Superior temporal gyrus (tissue), 1 donor: Measurements from ENCODE around the gene ITPRIPL2.

Experiments
- DNase-seq: peaks from one replicate; pipeline ENCODE4 v3.0.0-alpha.2; 2016; ENCODE audit errors: extremely low spot score

ITPRIPL2 gene

GRCh38 chr16:19142939-19143598, 29.3 kb downstream of the ITPRIPL2 start:
- no peak for DNase-seq

DNA sequence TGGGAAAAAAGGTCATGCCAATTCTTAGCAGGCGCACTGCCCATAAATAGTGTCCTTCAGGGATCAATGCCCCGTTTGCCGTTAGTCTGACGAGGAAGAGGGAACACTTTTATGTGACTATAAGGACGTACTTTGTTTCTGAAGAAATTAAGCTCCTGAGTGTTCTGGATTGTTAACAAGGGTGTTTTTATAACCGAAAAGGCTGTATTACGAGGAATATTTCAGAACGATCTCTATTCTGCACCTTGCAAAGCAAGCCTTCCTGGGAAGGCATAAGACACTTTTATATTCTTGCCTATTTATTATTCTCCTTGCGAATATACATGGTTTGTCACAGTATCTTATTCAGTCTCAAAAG, 29.8 kb downstream of the ITPRIPL2 start:
- DNase-seq: no peak

GRCh38 chr16:19145010-19145409, 31.2 kb downstream of the ITPRIPL2 start:
- DNase-seq: no peak

DNA sequence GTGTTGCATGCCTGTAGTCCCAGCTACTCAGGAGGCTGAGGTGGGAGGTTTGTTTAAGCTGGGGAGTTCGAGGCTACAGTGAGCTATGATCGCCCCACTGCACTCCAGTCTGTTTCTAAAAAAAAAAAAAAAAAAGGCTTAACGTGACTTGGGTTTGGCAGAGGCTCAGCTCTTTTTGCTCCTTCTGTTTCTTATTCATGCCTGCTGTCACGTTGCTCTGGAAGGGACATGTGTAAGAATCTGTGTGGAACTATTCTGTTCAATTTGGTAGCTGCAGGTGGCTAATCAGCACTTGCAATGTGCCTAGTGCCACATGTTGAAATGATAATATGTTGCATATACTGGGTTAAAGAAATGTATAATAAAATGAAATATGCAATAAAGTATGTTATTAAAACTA, 33.4 kb downstream of the ITPRIPL2 start:
- DNase-seq: no peak

DNA sequence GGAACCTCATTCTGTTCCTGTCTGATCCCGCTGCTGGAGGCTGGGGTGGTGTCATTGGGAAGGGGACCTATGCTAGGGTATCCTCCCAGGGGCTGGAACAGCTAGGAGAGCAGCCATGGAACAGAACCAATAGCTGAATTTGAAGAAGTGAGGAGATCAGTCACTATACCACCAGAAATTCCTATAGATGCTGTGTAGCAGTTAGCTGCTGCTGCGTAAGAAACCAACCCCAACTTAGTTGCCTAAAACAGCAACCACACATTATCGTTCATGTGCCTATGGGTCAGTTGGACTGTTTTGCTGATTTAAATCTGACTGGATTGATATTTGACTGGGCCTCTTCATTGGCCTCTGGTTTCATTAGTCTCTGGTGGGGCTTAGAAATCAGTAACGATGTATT, 33.9 kb downstream of the ITPRIPL2 start:
- DNase-seq: no peak

- DNase-seq: no peak
These were observed 34.4 kb downstream of the ITPRIPL2 start for GRCh38 chr16:19148189-19148588.

DNA sequence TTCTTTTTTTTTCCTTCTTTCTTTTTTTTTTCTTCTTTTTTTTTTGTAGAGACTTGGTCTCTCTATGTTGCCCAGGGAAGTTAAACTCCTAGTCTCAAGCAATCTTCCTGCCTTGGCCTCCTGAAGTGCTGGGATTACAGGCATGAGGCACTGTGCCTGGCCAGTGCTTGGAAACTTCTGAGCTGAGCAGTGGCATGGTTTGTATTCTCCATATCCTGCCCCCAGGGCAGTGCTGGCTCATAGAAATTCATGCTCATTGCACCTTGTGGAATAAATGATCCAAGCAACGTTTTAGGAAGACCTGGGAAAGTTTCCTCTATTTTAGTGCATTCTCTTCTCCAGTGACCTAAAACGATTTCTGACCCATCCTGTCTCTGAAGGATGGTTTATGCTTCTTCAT, 37.5 kb downstream of the ITPRIPL2 start:
- no peak for DNase-seq

GRCh38 chr16:19152042-19152441, 38.3 kb downstream of the ITPRIPL2 start:
- no peak for DNase-seq

- DNase-seq: no peak
These were observed 40.1 kb downstream of the ITPRIPL2 start for GRCh38 chr16:19153876-19154275.

DNA sequence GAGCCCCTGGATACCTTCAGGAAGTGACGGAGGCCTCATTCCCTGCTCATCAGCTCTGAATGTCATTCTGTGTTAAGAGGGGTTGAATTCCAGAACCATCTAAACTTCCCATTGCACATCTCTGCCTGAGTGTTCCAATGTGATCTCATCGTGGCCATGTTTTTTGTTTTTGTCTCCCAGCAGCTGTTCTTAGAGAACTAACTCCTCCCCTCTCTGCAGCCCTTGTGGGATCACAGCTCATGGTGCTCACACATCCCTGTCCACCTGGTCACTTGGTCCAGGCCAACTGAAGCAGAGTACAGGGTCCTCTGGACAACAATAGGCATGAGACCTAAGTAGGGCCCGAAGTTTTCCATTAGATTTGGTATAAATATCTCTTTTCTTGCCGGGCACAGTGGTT, 48.3 kb downstream of the ITPRIPL2 start:
- DNase-seq: no peak

- no peak for DNase-seq
These were observed 49.5 kb downstream of the ITPRIPL2 start for GRCh38 chr16:19163215-19163614.

DNA sequence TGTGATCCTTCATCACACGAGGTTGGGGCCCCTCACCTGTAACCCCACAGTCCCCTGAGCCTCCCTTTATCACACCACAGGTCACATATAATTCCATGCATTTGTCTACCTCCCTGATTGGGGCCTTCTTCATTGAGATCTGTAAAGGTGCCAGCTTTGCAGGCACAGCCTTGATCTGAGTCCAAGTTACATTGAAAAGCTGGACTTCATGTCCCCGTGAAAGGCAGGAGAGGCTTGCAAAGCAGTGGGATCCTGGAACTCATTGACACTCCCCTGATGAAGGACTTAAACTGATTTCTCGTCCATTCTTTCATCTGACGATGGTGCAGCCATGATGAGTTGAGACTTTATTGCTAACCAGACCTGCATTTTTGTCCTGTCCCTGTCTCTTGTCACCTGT, 50.5 kb downstream of the ITPRIPL2 start:
- no peak for DNase-seq

GRCh38 chr16:19165101-19165500, 51.3 kb downstream of the ITPRIPL2 start:
- DNase-seq: no peak

- no peak for DNase-seq
These were observed 52.7 kb downstream of the ITPRIPL2 start for GRCh38 chr16:19166500-19166899.

DNA sequence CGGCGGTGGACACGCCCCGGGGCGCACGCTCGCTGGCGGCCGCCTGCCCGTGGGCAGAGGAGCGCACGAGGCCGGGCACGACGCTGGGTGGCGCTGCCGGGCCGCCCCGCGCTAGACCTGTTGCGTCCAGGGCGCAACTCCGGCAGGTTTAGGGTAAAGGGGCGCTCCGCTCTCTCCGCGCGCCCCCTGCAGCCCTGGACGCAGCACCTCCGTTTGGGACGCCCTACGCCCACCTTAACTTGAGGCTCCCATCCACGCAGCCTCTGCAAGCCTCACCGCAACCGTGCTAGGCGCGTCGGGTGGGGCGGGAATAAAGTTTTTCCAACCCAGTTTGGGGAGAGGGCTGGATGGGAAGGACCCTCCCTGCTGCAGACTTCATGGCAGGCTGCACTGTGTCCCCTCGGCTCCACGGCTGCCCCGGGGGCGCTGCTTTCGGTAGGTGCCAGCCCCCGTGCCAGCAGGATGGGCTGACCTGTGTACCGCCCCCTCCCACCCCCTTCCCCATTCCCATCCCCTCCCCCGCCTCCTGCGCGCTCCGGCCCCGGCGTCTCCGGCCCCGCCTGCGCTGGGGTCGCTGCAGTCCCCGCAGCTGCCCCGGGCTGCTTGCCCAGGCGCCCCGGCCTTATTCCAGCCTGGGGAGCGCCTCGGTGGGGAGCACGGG, 54.1 kb downstream of the ITPRIPL2 start, which contains the start of gene SYT17:
Gene SYT17 (plus strand): TSS at position 531 of the 661 bp plus-strand sequence. CDS start 407 bp downstream, outside the sequence.
- peak; percentile 21 for DNase-seq

DNA sequence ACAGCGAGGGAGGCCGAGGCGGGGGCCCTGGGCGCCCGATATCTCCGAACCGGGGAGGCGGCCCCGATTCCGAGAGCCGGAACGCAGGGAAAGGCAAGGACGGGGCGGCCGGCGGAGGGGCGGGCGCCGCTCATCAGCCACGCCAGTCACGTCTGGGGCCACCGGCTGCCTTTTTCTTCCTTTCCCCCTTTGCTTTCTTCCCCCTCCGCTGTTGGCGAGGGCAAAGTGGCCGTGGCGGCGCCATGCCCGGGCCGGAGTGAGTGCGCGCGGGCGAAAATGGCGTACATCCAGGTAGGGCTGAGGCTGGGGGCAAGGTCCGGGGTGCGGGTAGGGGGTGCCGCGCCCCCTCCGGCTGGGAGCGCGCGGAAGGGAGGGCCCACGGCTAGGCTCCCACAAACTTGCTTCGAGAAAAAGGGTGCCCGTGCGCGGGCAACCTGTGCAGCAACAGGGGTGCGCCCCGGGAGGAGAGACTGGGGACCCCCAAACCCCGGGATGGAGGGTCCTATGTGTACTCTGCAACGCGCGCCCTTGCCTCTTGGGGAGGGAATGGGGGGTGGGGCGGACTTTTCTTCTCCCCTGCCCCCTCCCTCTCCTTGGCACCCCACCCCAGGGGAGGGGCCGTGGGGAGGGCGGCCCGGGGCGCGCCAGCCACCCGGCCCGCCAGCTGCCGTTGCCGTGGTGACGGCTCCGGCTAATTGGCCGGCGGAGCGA, 54.8 kb downstream of the ITPRIPL2 start:
- DNase-seq: no peak

DNA sequence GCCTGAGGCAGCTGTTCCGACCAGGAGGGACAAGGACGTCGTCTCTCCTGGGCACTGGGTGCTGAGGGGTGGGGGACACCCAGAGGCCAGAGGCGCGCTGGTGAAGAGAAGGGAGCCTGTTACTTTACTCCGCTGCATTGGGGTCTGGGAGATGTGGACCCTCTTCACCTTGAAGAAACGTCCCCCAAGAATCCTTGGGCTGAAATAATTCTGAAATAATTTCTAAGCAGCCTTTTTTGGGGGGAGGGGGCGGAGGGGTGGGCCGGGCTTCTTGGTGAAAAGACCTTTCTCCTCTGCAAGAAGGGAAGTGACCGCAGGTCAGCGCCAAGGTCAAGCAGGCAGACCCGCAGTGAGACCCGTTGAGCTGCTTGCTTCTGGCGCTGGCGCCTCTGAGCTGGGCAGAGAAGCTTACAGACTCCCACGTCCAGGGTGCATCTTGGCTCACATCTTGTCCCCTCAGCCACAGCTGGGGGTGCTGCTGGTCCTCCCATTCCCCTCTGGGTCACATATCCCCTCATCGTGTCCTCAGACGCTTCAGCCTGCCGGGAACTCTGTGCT, 55.4 kb downstream of the ITPRIPL2 start:
- DNase-seq: no peak

DNA sequence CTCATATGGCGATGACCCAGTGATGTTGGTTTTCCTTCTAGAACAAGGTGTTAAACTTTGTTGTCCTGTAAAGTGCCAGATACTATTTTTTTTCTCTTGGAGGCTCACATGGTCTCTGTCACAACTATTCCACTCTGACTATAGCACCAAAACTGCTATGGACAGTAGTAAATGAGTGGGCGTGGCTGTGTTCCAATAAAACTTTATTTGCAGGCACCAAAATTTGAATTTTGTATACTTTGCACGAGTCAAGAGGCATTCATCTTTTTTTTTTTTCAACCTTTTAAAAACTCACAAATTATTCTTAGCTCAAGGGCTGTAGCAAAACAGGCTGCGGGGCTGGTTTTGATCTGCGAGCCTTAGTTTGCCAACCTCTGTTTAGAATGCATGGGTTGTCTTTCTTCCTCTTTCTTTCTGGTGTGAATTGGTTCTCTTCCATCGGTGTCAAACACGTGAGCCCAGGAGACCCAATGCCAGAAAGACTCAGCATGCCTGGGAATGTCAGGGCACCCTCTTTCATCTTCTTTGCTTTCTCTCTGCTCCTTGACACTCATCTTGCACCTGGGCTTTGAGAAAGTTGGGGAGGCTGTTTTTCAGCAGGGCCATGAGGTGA, 56.4 kb downstream of the ITPRIPL2 start:
- DNase-seq: peak; percentile 24
